Progenitor cell of endocrine pancreas (in vitro differentiated cells): ENCODE data around the gene KCNH2. TPM values are rescaled to one million over a fixed set of nuclear protein-coding genes. Genes with fewer than 3 reads are reported as not detected.

Experiments
- DNase-seq: peaks from one replicate; pipeline ENCODE4 v3.0.0; 2021; ENCODE audit warnings: low spot score; ENCODE audit not compliant: unreplicated experiment
- H3K27ac Mint-ChIP-seq: 2 replicates; pipeline ENCODE4 v1.8.0; 2021; ENCODE audit warnings: mild to moderate bottlenecking, moderate library complexity, mixed read lengths
- H3K27me3 Mint-ChIP-seq: 2 replicates; pipeline ENCODE4 v1.8.0; 2021; ENCODE audit warnings: mixed read lengths
- H3K36me3 Mint-ChIP-seq: 2 replicates; pipeline ENCODE4 v1.8.0; 2022; ENCODE audit warnings: mixed read lengths; ENCODE audit not compliant: insufficient read depth
- H3K4me1 Mint-ChIP-seq: 2 replicates; pipeline ENCODE4 v1.8.0; 2021; ENCODE audit warnings: low read depth, mixed read lengths
- H3K4me3 Mint-ChIP-seq: 2 replicates; pipeline ENCODE4 v1.8.0; 2021; ENCODE audit warnings: low read depth, mild to moderate bottlenecking, moderate library complexity, mixed read lengths
- H3K9me3 Mint-ChIP-seq: 2 replicates; pipeline ENCODE4 v1.8.0; 2021; ENCODE audit warnings: low read depth, mixed read lengths
- CTCF ChIP-seq: fragments of 200-600 bp; sonication (generic); IDR thresholded peaks from one replicate; pipeline ENCODE4 v1.5.0; 2021; ENCODE audit warnings: antibody characterized with exemption, mild to moderate bottlenecking; ENCODE audit not compliant: unreplicated experiment
- total RNA-seq: library from RNA; stranded (reverse); gene quantifications from 2 replicates; pipeline ENCODE4 v1.2.1, GENCODE V29; 2021

Gene KCNH2
- total RNA-seq, 1 donor from 2014 or later = 9.4 TPM

DNA sequence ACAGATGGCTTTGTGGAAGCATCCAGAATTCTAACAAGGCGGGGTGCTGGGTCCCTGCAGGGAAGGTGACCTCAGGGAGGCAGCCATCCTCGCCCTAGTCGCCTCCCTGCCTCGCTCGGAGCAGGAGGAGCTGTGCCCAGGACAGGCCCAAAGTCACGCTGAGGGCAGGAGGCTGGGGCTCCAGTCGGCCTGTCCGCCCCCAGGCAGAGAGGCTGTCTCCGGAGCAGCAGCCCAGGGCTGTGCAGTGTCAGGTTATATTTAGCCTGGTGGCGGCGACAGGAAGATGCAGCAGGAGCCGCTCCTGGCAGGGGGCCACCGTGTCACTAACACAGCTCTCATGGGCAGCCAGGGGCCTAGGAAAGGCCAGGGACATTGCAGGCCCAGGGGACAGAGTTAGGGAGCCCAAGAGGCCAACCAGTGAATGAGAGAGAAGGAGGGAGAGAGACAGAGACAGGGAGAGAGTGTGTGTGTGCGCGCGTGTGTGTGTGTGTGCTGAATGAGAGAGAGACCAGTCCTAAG, 13.5 kb downstream of the KCNH2 start:
- Mint-ChIP-seq H3K9me3 (no peaks in the 10 kb centered on the region), H3K4me1 (peaks cover 5% of the 10 kb centered on the region), H3K4me3 (no peak overlapping the region), H3K27ac (no peak overlapping the region), H3K27me3 (peaks cover 29% of the 10 kb centered on the region), H3K36me3 (no peaks in the 10 kb centered on the region)
- TF ChIP-seq CTCF = peak; percentile 8
- no peak for DNase-seq

GRCh38 chr7:150963707-150964559, 14.2 kb downstream of the KCNH2 start:
- peaks cover 26% of the 10 kb centered on the region for H3K27me3 Mint-ChIP-seq
- TF ChIP-seq CTCF = no peak
- DNase-seq = no peak
- H3K4me3 Mint-ChIP-seq = no peak overlapping the region
- no peaks in the 10 kb centered on the region for H3K36me3 Mint-ChIP-seq
- no peaks in the 10 kb centered on the region for H3K9me3 Mint-ChIP-seq
- peaks cover 1% of the 10 kb centered on the region for H3K4me1 Mint-ChIP-seq
- no peak overlapping the region for H3K27ac Mint-ChIP-seq

DNA sequence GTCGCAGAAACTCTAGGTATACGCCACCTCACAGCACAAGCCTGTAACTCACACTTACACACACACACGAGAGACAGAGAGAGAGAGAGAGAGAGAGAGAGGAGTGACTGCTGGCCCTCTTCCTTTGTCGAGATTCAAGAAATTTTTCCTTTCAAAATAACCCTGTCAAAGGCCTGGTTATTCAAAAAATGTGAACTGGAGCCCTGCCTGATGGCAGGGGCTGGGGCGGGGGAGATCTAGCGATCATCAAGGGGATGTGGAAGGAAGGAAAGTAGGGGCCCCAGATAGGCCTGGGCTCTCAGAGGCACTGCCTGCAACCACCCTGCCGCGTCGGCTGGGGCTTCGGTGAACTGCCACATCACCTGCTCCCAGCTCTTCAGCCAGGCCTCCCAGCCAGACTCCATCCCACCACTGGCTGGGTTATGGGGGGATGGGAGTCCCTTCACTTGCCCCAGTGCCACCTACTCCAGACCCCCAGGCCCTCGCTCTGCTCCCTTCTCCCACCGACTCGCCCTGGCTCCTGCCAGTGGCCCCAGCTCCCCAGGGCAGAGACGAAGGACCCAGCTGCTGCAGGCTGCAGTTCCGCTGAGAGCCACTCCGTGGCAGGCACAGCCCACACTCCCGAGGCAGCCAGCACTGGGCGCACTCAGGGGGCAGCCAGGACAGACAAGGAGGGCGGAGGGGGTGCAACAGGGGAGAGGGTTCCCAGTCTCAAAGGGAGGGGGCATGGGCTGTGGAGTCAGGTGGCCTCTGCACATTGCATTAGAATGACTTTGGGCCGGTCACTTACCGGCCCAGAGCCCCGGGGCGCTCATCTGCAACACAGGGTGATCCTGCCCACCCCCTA, 15.3 kb downstream of the KCNH2 start:
- Mint-ChIP-seq H3K36me3 (no peaks in the 10 kb centered on the region), H3K27ac (no peak overlapping the region), H3K27me3 (peaks cover 23% of the 10 kb centered on the region)

GRCh38 chr7:150962290-150962552, 15.9 kb downstream of the KCNH2 start:
- no peak for TF ChIP-seq CTCF
- H3K36me3 Mint-ChIP-seq = no peaks in the 10 kb centered on the region
- H3K27ac Mint-ChIP-seq = no peak overlapping the region
- no peaks in the 10 kb centered on the region for H3K4me1 Mint-ChIP-seq
- no peaks in the 10 kb centered on the region for H3K9me3 Mint-ChIP-seq
- DNase-seq = no peak
- H3K27me3 Mint-ChIP-seq = peaks cover 22% of the 10 kb centered on the region
- H3K4me3 Mint-ChIP-seq = no peak overlapping the region

More for the DNA sequence above, 15.3 kb downstream of the KCNH2 start:
- H3K4me1 Mint-ChIP-seq = no peaks in the 10 kb centered on the region
- no peak overlapping the region for H3K4me3 Mint-ChIP-seq
- peak; percentile 80 for TF ChIP-seq CTCF
- peak; percentile 33 for DNase-seq
- H3K9me3 Mint-ChIP-seq = no peaks in the 10 kb centered on the region

GRCh38 chr7:150961510-150962289, 16.4 kb downstream of the KCNH2 start:
- Mint-ChIP-seq H3K36me3 (no peaks in the 10 kb centered on the region), H3K27ac (no peak overlapping the region), H3K27me3 (peaks cover 22% of the 10 kb centered on the region), H3K9me3 (no peaks in the 10 kb centered on the region), H3K4me1 (peaks cover 1% of the 10 kb centered on the region), H3K4me3 (no peak overlapping the region)
- no peak for DNase-seq
- TF ChIP-seq CTCF = no peak
